B cell (primary cell): ENCODE data around the gene ASTN2. TPM values are rescaled to one million over a fixed set of nuclear protein-coding genes. Genes with fewer than 3 reads are reported as not detected.

ENCODE experiments used
- ATAC-seq: fragments of 200-7000 bp; cut with Tn5 transposase; one replicate; pipeline ENCODE4 v1.10.0; 2021; ENCODE audit warnings: low read depth, mild to moderate bottlenecking, moderate number of reproducible peaks, moderate library complexity
- CTCF ChIA-PET: fragments of 350-600 bp; sonication (Branson Sonifier 250); formaldehyde crosslinking; loops from one replicate; lab custom pipeline; 2021; ENCODE audit warnings: antibody characterized with exemption, inconsistent platforms; lab: Charles Lee
- POLR2A ChIA-PET: fragments of 350-600 bp; sonication (Branson Sonifier 250); formaldehyde crosslinking; loops from one replicate; lab custom pipeline; 2021; ENCODE audit warnings: antibody characterized with exemption; lab: Charles Lee
- DNase-seq: peaks from one replicate; pipeline ENCODE4 v3.0.0; 2013
- H2AFZ ChIP-seq: 2 replicates; pipeline ENCODE4 v1.6.1; 2012; ENCODE audit warnings: mild to moderate bottlenecking, low read depth, low read length; ENCODE audit not compliant: insufficient read depth, poor library complexity, severe bottlenecking
- H3K27ac ChIP-seq, 2 donors: 1 replicate in 1 of 2; 2 replicates in 1 of 2; pipeline ENCODE4 v1.5.1; 2012 to 2013; ENCODE audit warnings: low read length in 2 of 2, mild to moderate bottlenecking in 2 of 2, moderate library complexity in 1 of 2
- H3K27me3 ChIP-seq, 4 experiments: fragments of 200-600 bp in 1 of 4; sonication (generic) in 1 of 4; replicated peaks in 1 of 4; 1 replicate in 2 of 4; 2 replicates in 2 of 4; pipeline versions ENCODE4 v1.6.1 to v1.7.0; 2013 to 2016; ENCODE audit warnings: low read length in 3 of 4, mild to moderate bottlenecking in 2 of 4, mixed read lengths in 1 of 4, moderate library complexity in 1 of 4; ENCODE audit not compliant: insufficient read depth in 4 of 4, control insufficient read depth in 3 of 4; ENCODE audit errors: control extremely low read depth in 1 of 4
- H3K36me3 ChIP-seq, 2 experiments: replicated peaks in 1 of 2; 1 replicate in 1 of 2; 2 replicates in 1 of 2; pipeline versions ENCODE4 v1.6.1 to v1.7.1; 2013; ENCODE audit warnings: low read length in 1 of 2; ENCODE audit not compliant: insufficient read depth in 2 of 2, control insufficient read depth in 1 of 2; ENCODE audit errors: control extremely low read depth in 1 of 2, extremely low read depth in 1 of 2
- H3K4me1 ChIP-seq, 2 donors: fragments of 200-600 bp in 1 of 2; sonication (generic) in 1 of 2; 1 replicate in 1 of 2; 2 replicates in 1 of 2; pipeline versions ENCODE4 v1.5.1 to v1.6.1; 2013 to 2017; ENCODE audit warnings: low read length in 2 of 2; ENCODE audit not compliant: control insufficient read depth in 2 of 2, insufficient read depth in 2 of 2
- H3K4me2 ChIP-seq: replicated peaks from 2 replicates; pipeline ENCODE3; 2012; ENCODE audit warnings: mild to moderate bottlenecking, low read depth, low read length; ENCODE audit not compliant: poor library complexity, severe bottlenecking
- H3K4me3 ChIP-seq, 5 experiments: fragments of 200-600 bp in 1 of 5; sonication (generic) in 1 of 5; 1 replicate in 3 of 5; 2 replicates in 2 of 5; pipeline versions ENCODE4 v1.5.1 to v1.7.0; 2011 to 2016; ENCODE audit warnings: low read length in 4 of 5, mild to moderate bottlenecking in 4 of 5, low read depth in 2 of 5, control low read depth in 1 of 5, moderate library complexity in 1 of 5; ENCODE audit not compliant: insufficient read depth in 1 of 5; ENCODE audit errors: control extremely low read depth in 1 of 5, extremely low read depth in 1 of 5
- H3K79me2 ChIP-seq: fragments of 200-600 bp; sonication (generic); one replicate; pipeline ENCODE4 v1.6.0; 2016; ENCODE audit warnings: low read length; ENCODE audit not compliant: control insufficient read depth, insufficient read depth
- H3K9ac ChIP-seq: fragments of 200-600 bp; sonication (generic); 2 replicates; pipeline ENCODE4 v1.6.1; 2017; ENCODE audit warnings: mild to moderate bottlenecking, low read length, moderate library complexity
- H3K9me3 ChIP-seq, 3 donors: one replicate each; pipeline versions ENCODE4 v1.6.1 to v1.7.1; 2013; ENCODE audit warnings: low read length in 2 of 3; ENCODE audit not compliant: control insufficient read depth in 2 of 3, insufficient read depth in 1 of 3; ENCODE audit errors: control extremely low read depth in 1 of 3
- H4K20me1 ChIP-seq: 2 replicates; pipeline ENCODE4 v1.6.0; 2012; ENCODE audit warnings: mild to moderate bottlenecking, low read length; ENCODE audit not compliant: insufficient read depth, control insufficient read depth, poor library complexity, severe bottlenecking
- H3K27ac Mint-ChIP-seq: one replicate; pipeline ENCODE4 v1.8.0; 2021; ENCODE audit warnings: mixed read lengths
- H3K27me3 Mint-ChIP-seq: one replicate; pipeline ENCODE4 v1.8.0; 2021; ENCODE audit warnings: mixed read lengths
- H3K4me1 Mint-ChIP-seq: one replicate; pipeline ENCODE4 v1.8.0; 2021; ENCODE audit warnings: mixed read lengths
- H3K4me3 Mint-ChIP-seq: one replicate; pipeline ENCODE4 v1.8.0; 2021; ENCODE audit warnings: mixed read lengths
- H3K9me3 Mint-ChIP-seq: one replicate; pipeline ENCODE4 v1.8.0; 2022; ENCODE audit warnings: mixed read lengths; ENCODE audit not compliant: insufficient read depth
- EZH2 ChIP-seq: IDR thresholded peaks from 2 replicates; pipeline ENCODE4 v1.6.1; 2012; ENCODE audit warnings: borderline replicate concordance, low read depth, mild to moderate bottlenecking, moderate library complexity, low read length; ENCODE audit not compliant: insufficient read depth, poor library complexity, severe bottlenecking
- WGBS: methylation state at CpG from one replicate; pipeline ENCODE4 v1.1.5; 2013; ENCODE audit warnings: missing lambda C conversion rate; ENCODE audit not compliant: insufficient coverage; 5-methylcytosine and 5-hydroxymethylcytosine counted together
- intact Hi-C: fragments of 100-400 bp; cut with micrococcal nuclease; formaldehyde crosslinking; loops from one replicate; pipeline ENCODE4 v1.10.0; 2022
- polyA plus RNA-seq: library from polyadenylated mRNA; depleted of rRNA; stranded (reverse); fragments of >200 nt; gene quantifications from 2 replicates; pipeline ENCODE4 v1.2.3, GENCODE V29; 2012
- total RNA-seq, 2 donors: library from RNA; stranded (reverse); fragments of 120-200 nt in 1 of 2; gene quantifications; 1 replicate in 1 of 2; 2 replicates in 1 of 2; pipeline versions ENCODE4 v1.2.3 to v1.2.4, GENCODE V29; 2013 to 2022
- TF ChIP-seq, protein P1 (sequence below): fragments of 200-600 bp; IDR thresholded peaks from one replicate; pipeline ENCODE4 v1.8.0; 2022; ENCODE audit warnings: antibody characterized with exemption, mild to moderate bottlenecking

Gene ASTN2
- total and polyA plus RNA-seq, 2 donors (not counting 1 experiment from before 2014, with no cell fraction given): 1.2 to 3.6 TPM

DNA sequence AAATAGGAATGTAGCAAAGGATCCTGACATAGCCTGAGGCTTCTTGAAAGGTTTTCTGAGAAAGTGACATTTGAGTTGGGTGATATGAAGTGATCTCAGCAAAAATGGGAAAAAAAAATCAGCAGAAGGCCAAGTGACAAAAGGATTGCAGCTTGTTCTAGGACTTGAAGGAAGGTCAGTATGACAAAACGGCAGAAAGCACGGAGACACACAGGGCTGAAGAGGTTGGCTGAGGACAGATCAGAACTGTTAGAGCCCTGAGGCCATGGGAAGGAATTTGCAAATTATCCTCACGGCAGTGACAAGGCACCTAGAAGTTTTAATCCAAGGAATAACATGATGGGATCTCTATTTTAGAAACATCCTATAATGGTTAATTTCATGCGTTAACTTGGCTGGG is 696.7 kb downstream of the ASTN2 start:
- 100% methylated on average over 2 of the region's 4 CpGs for WGBS
- Histone ChIP-seq H3K4me3 (no peak overlapping the region), H2AFZ (no peak overlapping the region), H3K36me3 (no peaks in the 10 kb centered on the region), H3K9ac (no peak overlapping the region), H3K9me3 (no peaks in the 10 kb centered on the region), H3K27me3 (peaks cover 0 to 6% (median 0%) of the 10 kb centered on the region in 4 experiments), H3K4me1 (no peaks in the 10 kb centered on the region), H3K27ac (no peak overlapping the region), H3K79me2 (no peaks in the 10 kb centered on the region), H4K20me1 (no peaks in the 10 kb centered on the region), H3K4me2 (no peak overlapping the region)
- POLR2A ChIA-PET: no interaction called here
- CTCF ChIA-PET: no interaction called here
- Mint-ChIP-seq H3K27me3 (peaks cover 15% of the 10 kb centered on the region), H3K27ac (no peak overlapping the region), H3K4me3 (no peak overlapping the region), H3K4me1 (no peaks in the 10 kb centered on the region), H3K9me3 (no peaks in the 10 kb centered on the region)
- TF ChIP-seq, protein P1, sequence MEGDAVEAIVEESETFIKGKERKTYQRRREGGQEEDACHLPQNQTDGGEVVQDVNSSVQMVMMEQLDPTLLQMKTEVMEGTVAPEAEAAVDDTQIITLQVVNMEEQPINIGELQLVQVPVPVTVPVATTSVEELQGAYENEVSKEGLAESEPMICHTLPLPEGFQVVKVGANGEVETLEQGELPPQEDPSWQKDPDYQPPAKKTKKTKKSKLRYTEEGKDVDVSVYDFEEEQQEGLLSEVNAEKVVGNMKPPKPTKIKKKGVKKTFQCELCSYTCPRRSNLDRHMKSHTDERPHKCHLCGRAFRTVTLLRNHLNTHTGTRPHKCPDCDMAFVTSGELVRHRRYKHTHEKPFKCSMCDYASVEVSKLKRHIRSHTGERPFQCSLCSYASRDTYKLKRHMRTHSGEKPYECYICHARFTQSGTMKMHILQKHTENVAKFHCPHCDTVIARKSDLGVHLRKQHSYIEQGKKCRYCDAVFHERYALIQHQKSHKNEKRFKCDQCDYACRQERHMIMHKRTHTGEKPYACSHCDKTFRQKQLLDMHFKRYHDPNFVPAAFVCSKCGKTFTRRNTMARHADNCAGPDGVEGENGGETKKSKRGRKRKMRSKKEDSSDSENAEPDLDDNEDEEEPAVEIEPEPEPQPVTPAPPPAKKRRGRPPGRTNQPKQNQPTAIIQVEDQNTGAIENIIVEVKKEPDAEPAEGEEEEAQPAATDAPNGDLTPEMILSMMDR: no peak
- TF ChIP-seq EZH2: no peak
- no peak for ATAC-seq
- intact Hi-C loops: no loop called here
- DNase-seq: no peak

DNA sequence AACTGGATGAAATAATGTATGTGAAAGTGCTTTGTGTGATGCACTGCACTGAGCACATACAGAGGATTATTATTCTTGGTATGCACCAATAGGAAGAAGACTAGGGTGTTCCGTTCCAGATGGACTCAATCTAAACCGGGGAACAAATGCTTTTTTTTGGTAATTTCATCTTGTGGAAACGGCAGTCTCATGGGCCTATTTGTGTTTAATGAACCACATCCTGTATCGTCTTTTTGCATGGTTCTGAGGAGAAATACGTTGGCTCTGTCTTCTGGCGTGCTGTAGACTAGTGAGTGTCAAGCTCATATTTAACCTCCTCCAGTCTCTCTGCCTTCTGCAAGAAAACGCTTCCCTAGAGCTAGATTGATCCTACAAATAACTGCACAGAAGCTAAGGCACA is 697.7 kb downstream of the ASTN2 start:
- TF ChIP-seq EZH2: no peak
- TF ChIP-seq, protein P1: no peak
- Histone ChIP-seq H3K9me3 (no peaks in the 10 kb centered on the region), H3K4me2 (no peak overlapping the region), H3K27ac (no peak overlapping the region), H3K4me3 (no peak overlapping the region), H3K79me2 (no peaks in the 10 kb centered on the region), H3K27me3 (peaks cover 0 to 6% (median 0%) of the 10 kb centered on the region in 4 experiments), H3K9ac (no peak overlapping the region), H3K4me1 (no peaks in the 10 kb centered on the region), H4K20me1 (no peaks in the 10 kb centered on the region), H3K36me3 (no peaks in the 10 kb centered on the region), H2AFZ (no peak overlapping the region)
- 39% methylated on average over 3 of the region's 7 CpGs for WGBS
- intact Hi-C loops: no loop called here
- H3K4me1 Mint-ChIP-seq: no peaks in the 10 kb centered on the region
- ChIA-PET CTCF (no interaction called here), POLR2A (no interaction called here)
- no peak overlapping the region for H3K27ac Mint-ChIP-seq
- DNase-seq (no peak), ATAC-seq (no peak)
- no peak overlapping the region for H3K4me3 Mint-ChIP-seq
- H3K27me3 Mint-ChIP-seq: peaks cover 15% of the 10 kb centered on the region
- no peaks in the 10 kb centered on the region for H3K9me3 Mint-ChIP-seq
